Measurements from ENCODE around the gene LRRN1. TPM values are rescaled to one million over a fixed set of nuclear protein-coding genes. Genes with fewer than 3 reads are reported as not detected.

Gene LRRN1
- total RNA-seq, 4 donors from 2014 or later, result 0.63 to 8.5 (median 4.6) TPM

DNA sequence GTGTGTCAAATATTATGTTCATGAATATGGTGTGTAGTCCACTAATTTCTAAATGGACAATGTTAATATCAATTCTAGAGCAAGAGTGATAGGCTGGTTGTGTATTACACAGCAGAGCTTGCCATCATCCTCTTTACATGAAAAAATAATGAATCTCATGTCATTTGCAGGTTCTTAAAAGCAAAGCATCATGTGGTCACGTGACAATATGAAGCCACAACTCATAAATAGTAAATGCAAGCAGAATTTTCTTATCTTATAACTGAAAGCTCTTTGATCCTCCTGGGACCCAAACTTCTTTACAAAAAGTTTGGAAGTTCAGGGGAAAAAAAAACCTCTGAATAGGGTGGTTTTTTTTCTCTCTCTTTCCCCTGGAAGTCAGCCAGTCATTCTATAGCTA lies 26.9 kb upstream of the LRRN1 start:
- DNase-seq (ENCODE audit: low spot score in 2 of 2), result no peak
- TF ChIP-seq POLR2A (IDR thresholded peaks at IDR 0.05), result no peak
- TF ChIP-seq, protein P1, sequence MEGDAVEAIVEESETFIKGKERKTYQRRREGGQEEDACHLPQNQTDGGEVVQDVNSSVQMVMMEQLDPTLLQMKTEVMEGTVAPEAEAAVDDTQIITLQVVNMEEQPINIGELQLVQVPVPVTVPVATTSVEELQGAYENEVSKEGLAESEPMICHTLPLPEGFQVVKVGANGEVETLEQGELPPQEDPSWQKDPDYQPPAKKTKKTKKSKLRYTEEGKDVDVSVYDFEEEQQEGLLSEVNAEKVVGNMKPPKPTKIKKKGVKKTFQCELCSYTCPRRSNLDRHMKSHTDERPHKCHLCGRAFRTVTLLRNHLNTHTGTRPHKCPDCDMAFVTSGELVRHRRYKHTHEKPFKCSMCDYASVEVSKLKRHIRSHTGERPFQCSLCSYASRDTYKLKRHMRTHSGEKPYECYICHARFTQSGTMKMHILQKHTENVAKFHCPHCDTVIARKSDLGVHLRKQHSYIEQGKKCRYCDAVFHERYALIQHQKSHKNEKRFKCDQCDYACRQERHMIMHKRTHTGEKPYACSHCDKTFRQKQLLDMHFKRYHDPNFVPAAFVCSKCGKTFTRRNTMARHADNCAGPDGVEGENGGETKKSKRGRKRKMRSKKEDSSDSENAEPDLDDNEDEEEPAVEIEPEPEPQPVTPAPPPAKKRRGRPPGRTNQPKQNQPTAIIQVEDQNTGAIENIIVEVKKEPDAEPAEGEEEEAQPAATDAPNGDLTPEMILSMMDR (IDR thresholded peaks at IDR 0.05), result no peak
- H3K4me3 ChIP-seq (ENCODE audit: low read depth, poor library complexity, severe bottlenecking), result no peak overlapping the region
- intact Hi-C loops (cut with DNase I; ENCODE audit: low total_unique reads), result no loop called here
- WGBS, 2 donors, result 63 to 77% methylated on average over 1 of the region's 1 CpG

DNA sequence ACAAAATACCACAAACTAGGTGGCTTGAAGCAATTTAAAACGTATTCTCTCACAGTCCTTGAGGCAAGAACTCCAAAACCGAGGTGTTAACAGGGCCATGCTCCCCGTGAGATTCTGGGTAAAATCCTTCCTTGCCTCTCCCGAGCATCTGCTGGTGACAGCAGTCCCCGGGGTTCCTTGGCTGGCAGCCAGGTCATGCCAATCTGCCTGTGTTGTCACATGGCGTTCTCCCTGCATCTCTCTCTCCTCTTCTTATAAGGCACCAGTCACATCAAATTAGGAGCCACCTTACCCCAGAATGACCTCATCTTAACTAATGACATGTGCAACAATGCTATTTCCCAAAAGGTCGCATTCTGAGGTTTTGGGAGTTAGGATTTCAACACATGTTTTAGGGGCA lies 26.3 kb upstream of the LRRN1 start:
- H3K4me3 ChIP-seq (ENCODE audit: low read depth, poor library complexity, severe bottlenecking), result no peak overlapping the region
- no peak for DNase-seq (ENCODE audit: low spot score in 2 of 2)
- no peak for TF ChIP-seq POLR2A (IDR thresholded peaks at IDR 0.05)
- TF ChIP-seq, protein P1 (IDR thresholded peaks at IDR 0.05), result no peak
- WGBS, 2 donors, result 72% methylated on average over 7 of the region's 7 CpGs
- intact Hi-C loops (cut with DNase I; ENCODE audit: low total_unique reads), result no loop called here

DNA sequence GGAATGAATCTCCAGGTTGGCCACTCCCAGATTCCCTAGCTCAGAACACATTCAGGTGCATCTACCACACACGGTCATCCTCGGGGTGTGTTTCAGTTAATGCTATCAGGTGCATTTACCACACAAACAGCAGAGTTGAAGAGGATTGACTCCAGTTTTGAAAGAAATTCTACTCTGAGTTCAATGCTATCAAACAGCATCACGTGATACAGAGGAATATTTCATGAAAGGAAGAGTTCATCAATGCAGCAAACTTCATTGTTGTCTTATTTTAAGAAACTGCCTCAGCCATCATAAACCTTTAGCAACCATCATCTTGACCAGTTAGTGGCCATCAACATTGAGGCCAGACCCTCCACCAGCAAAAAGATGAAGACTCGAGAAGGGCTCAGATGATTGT lies 22.6 kb upstream of the LRRN1 start:
- TF ChIP-seq, protein P1 (IDR thresholded peaks at IDR 0.05), result no peak
- TF ChIP-seq POLR2A (IDR thresholded peaks at IDR 0.05), result no peak
- H3K4me3 ChIP-seq (ENCODE audit: low read depth, poor library complexity, severe bottlenecking), result no peak overlapping the region
- DNase-seq (ENCODE audit: low spot score in 2 of 2), result no peak
- WGBS, 2 donors, result 95 to 98% methylated on average over 4 of the region's 4 CpGs
- intact Hi-C loops (cut with DNase I; ENCODE audit: low total_unique reads), result no loop called here

DNA sequence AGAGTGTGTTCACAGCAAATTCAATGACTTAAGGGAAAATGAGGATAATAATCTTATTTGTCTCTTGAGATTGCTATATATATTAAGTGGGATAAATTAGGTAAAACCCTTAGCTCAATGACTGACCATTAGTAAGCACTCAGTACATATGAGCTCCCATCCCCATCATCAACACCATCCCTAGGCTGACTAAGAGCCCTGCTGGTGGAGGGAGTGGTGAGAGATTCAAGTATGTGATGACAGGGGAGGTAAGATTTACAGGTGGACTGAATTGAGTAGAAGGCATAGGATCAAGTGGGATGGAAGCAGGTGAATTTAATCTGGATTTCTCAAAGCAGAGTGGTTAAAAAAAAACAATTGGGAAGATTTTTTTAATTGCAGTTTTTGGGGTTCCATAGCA lies 21.0 kb upstream of the LRRN1 start:
- intact Hi-C loops (cut with DNase I; ENCODE audit: low total_unique reads), result no loop called here
- no peak for DNase-seq (ENCODE audit: low spot score in 2 of 2)
- TF ChIP-seq, protein P1 (IDR thresholded peaks at IDR 0.05), result no peak
- TF ChIP-seq POLR2A (IDR thresholded peaks at IDR 0.05), result no peak
- H3K4me3 ChIP-seq (ENCODE audit: low read depth, poor library complexity, severe bottlenecking), result no peak overlapping the region

DNA sequence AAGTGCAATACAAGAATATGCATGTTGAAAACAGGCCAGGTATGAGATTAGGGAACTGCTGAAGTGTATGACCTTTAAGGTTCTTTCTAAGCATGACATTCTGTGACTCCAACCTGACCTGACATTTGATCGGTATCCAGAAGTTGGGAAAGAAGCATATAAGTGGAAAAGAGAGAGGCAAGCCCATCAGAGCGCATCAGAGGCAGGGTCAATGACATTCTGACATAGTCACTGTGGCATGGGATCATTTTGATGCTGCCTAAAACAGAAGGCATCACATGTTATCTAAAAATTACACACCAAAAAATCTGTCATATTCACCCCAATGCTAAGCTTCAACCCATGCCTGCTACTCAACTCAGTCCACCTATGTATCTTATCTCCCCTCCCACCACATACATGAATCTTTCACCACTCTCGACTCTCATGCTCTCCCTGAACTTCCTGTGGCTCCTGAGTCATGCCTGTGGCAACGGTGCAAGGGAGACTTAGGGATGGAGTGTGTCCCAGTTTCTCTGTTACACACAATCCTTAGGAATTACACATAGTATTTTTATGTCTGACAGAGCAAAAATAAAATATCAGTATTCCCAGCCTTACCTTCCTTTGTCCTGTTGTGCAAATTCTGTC lies 20.5 kb upstream of the LRRN1 start:
- H3K4me3 ChIP-seq (ENCODE audit: low read depth, poor library complexity, severe bottlenecking), result no peak overlapping the region
- intact Hi-C loops (cut with DNase I; ENCODE audit: low total_unique reads), result no loop called here
- 37 to 47% methylated on average over 4 of the region's 4 CpGs for WGBS, 2 donors
- no peak for DNase-seq (ENCODE audit: low spot score in 2 of 2)
- TF ChIP-seq, protein P1 (IDR thresholded peaks at IDR 0.05), result no peak
- no peak for TF ChIP-seq POLR2A (IDR thresholded peaks at IDR 0.05)

DNA sequence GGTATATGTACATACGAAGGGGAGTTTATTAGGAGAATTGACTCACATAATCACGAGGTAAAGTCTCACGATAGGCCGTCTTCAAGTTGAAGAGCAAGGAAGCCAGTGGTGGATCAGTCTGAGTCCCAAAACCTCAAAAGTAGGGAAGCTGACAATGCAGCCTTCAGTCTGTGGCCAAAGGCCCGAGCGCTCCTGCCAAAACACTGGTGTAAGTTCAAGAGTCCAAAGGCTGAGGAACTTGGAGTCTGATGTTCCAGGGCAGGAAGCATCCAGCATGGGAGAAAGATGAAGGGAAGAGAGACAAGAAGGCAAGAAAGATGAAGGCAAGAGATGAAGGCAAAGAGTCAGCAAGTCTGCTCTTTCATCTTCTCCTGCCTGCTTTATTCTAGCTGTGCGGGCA lies 16.8 kb upstream of the LRRN1 start:
- intact Hi-C loops (cut with DNase I; ENCODE audit: low total_unique reads), result no loop called here
- H3K4me3 ChIP-seq (ENCODE audit: low read depth, poor library complexity, severe bottlenecking), result no peak overlapping the region
- DNase-seq (ENCODE audit: low spot score in 2 of 2), result no peak
- TF ChIP-seq, protein P1 (IDR thresholded peaks at IDR 0.05), result no peak
- TF ChIP-seq POLR2A (IDR thresholded peaks at IDR 0.05), result no peak
- 64 to 76% methylated on average over 7 of the region's 7 CpGs for WGBS, 2 donors

Measured in lower leg skin (tissue), 4 donors.